Activated CD4-positive, alpha-beta memory T cell treated with anti-CD3 and anti-CD28 coated beads for 36 hours (primary cell): Measurements from ENCODE around the gene TRAFD1. TPM values are rescaled to one million over a fixed set of nuclear protein-coding genes. Genes with fewer than 3 reads are reported as not detected.

Experiments
- CTCF ChIA-PET: fragments of 350-600 bp; sonication (Branson Sonifier 250); formaldehyde crosslinking; loops from one replicate; lab custom pipeline; 2021; ENCODE audit warnings: antibody characterized with exemption, inconsistent platforms; lab: Charles Lee
- POLR2A ChIA-PET: fragments of 350-600 bp; sonication (Branson Sonifier 250); formaldehyde crosslinking; loops from one replicate; lab custom pipeline; 2021; ENCODE audit warnings: antibody characterized with exemption; lab: Charles Lee
- DNase-seq: peaks from one replicate; pipeline ENCODE4 v3.0.0-alpha.2; 2020
- H3K27ac Mint-ChIP-seq: one replicate; pipeline ENCODE4 v1.8.0; 2021; ENCODE audit warnings: mixed read lengths
- H3K27me3 Mint-ChIP-seq: one replicate; pipeline ENCODE4 v1.8.0; 2021; ENCODE audit warnings: mixed read lengths
- H3K36me3 Mint-ChIP-seq: one replicate; pipeline ENCODE4 v1.8.0; 2021; ENCODE audit warnings: mixed read lengths
- H3K4me1 Mint-ChIP-seq: one replicate; pipeline ENCODE4 v1.8.0; 2021; ENCODE audit warnings: low read depth, mixed read lengths
- H3K4me3 Mint-ChIP-seq: one replicate; pipeline ENCODE4 v1.8.0; 2021; ENCODE audit warnings: mild to moderate bottlenecking, mixed read lengths
- H3K9me3 Mint-ChIP-seq: one replicate; pipeline ENCODE4 v1.8.0; 2021; ENCODE audit warnings: mixed read lengths
- intact Hi-C: fragments of 100-400 bp; cut with micrococcal nuclease; formaldehyde crosslinking; loops from one replicate; pipeline ENCODE4 v1.15.1; 2023
- microRNA-seq: library from miRNA; unstranded; fragments of <30 nt; microRNA quantifications from one replicate; pipeline ENCODE4 v1.2.0, GENCODE V29; 2022; ENCODE audit warnings: borderline number of aligned reads, borderline microRNAs expressed, borderline replicate concordance
- total RNA-seq, 2 experiments: library from RNA; stranded (reverse); gene quantifications; one replicate each; pipeline ENCODE4 v1.2.3, GENCODE V29; 2021

TRAFD1 gene
- total RNA-seq, 2 experiments from 2014 or later: 56.4 to 61.8 TPM

DNA sequence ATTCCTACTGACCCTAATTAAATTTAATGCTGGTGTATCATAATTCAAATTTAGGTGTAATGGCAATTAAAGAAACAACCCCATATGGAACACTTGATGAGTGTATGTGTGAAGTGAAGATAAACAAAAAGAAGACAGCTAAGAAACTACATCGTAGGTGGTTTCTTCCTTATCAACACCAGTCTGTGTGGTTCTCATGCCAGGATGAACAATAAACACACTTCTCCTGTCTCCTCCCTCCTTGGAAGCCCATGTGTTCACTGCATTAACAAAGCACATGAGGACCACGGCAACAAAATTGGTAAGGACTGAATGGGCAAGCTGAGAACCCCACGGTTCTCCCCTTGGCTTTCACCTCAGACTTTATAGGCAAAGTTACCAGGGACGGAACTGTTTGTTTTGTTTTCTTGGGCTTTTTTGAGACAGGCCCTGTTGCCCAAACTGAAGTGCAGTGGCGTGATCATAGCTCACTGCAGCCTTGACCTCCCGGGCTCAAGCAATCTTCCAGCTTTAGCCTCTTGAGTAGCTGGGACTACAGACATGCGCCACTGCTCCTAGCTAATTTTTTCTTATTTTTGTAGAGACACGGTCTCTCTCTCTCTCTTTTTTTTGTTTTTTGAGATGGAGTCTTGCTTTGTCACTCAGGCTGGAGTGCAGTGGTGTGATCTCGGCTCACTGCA lies 71.0 kb downstream of the TRAFD1 start:
- H3K36me3 Mint-ChIP-seq: peaks cover 20% of the 10 kb centered on the region
- POLR2A ChIA-PET: no interaction called here
- H3K9me3 Mint-ChIP-seq: no peaks in the 10 kb centered on the region
- no peaks in the 10 kb centered on the region for H3K27me3 Mint-ChIP-seq
- CTCF ChIA-PET: interaction anchor here (1.0 to 4.7 kb wide), 4 partner anchors 157 to 250 kb away, joined by 3 to 72 read pairs (median 4); no protein-coding TSS in a partner anchor
- H3K4me1 Mint-ChIP-seq: no peaks in the 10 kb centered on the region
- no peak for DNase-seq
- intact Hi-C loops: no loop called here
- H3K27ac Mint-ChIP-seq: no peak overlapping the region
- H3K4me3 Mint-ChIP-seq: no peak overlapping the region

DNA sequence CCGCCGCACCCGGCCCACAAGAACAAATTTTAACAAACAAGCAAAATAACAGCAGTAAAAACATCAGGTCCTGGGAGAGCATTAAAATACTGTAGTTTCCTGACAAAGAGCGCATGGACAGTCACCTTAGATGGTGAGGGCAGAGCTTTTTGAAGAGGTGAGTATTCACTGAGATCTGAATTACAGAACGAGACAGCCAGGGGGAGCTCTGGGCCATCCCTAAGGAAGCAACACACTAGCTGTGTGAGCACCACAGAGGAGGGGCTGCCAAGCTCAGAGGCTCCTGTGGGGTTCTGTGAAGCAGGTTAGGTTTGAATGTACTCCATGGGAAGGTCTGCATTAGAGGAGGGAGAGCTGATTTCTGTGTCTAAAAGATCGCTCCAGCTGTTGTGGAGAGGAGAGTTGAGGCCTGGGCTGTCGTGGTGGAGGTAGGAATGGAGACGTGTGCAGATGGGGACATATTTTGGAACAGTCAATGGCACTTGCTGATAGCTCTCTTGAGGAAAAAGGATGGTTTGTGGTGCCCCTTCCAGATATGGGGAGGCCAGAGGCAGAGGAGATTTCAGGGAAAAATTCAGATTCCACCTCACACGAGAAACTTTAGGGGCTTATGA lies 72.9 kb downstream of the TRAFD1 start:
- H3K4me3 Mint-ChIP-seq: no peak overlapping the region
- H3K36me3 Mint-ChIP-seq: peaks cover 18% of the 10 kb centered on the region
- intact Hi-C loops: loop anchor here (1.0 to 2.0 kb wide), 2 partner anchors 189 to 211 kb away; partner anchors contain the start of gene RPL6
- peak; percentile 70 for DNase-seq
- H3K4me1 Mint-ChIP-seq: no peaks in the 10 kb centered on the region
- no peak overlapping the region for H3K27ac Mint-ChIP-seq
- ChIA-PET CTCF (interaction anchor here (0.5 to 4.7 kb wide), 20 partner anchors 9 to 298 kb away, joined by 3 to 72 read pairs (median 4); no protein-coding TSS in a partner anchor), POLR2A (interaction anchor here (1.1 to 1.7 kb wide), 2 partner anchors 73 to 189 kb away, joined by 3 to 6 read pairs; partner anchors contain the start of gene TRAFD1)
- no peaks in the 10 kb centered on the region for H3K9me3 Mint-ChIP-seq
- H3K27me3 Mint-ChIP-seq: no peaks in the 10 kb centered on the region

DNA sequence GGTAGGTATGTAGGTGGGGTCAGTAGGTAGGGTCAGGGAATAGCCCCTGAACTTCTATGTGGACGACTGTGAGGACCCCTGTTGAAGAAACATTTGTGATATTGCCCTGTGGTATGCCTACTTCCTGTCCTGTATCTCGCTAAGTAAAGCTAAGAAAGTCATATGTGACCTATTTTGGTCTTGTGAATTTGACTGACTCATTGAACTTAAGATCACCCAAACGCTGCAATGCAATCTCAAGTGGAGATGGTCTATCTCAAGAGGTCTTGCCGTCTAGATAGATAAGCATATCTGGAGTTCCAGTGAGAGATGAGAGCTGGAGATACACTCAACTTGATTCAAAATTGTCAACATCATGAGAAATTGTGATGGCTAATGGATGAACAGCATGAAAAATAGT lies 73.8 kb downstream of the TRAFD1 start:
- CTCF ChIA-PET: interaction anchor here (0.7 to 4.7 kb wide), 7 partner anchors 47 to 212 kb away, joined by 3 to 72 read pairs (median 4); partner anchors contain the start of gene ERP29

More for the DNA sequence above, 73.8 kb downstream of the TRAFD1 start:
- H3K4me3 Mint-ChIP-seq: no peak overlapping the region
- no peaks in the 10 kb centered on the region for H3K27me3 Mint-ChIP-seq
- no peaks in the 10 kb centered on the region for H3K4me1 Mint-ChIP-seq
- DNase-seq: no peak
- peaks cover 20% of the 10 kb centered on the region for H3K36me3 Mint-ChIP-seq
- intact Hi-C loops: loop anchor here (2.0 kb wide), 1 partner anchor 210 kb away; the partner anchor contains the start of gene RPL6
- no peak overlapping the region for H3K27ac Mint-ChIP-seq
- H3K9me3 Mint-ChIP-seq: no peaks in the 10 kb centered on the region
- POLR2A ChIA-PET: interaction anchor here (1.7 kb wide), 1 partner anchor 188 kb away, joined by 6 read pairs; no protein-coding TSS in a partner anchor

Small RNAs within 50 kb of the gene (microRNA-seq; reads per million reads assigned to microRNA genes)
- gene MIR6861: not detected

Other genes starting within 250 kb of the TRAFD1 start
- gene TMEM116, start 112.4 kb upstream of the TRAFD1 start, total RNA-seq: 10 to 100 TPM; 14.0 to 17.1 TPM
- gene ERP29, start 112.1 kb upstream of the TRAFD1 start, total RNA-seq: 100 to 1,000 TPM; 102 to 104 TPM
- 10 to 100 TPM; 41.7 to 43.3 TPM for gene NAA25, start 16.8 kb upstream of the TRAFD1 start, total RNA-seq